Keratinocyte (primary cell): Measurements from ENCODE around the gene FRMPD4. TPM values are rescaled to one million over a fixed set of nuclear protein-coding genes. Genes with fewer than 3 reads are reported as not detected.

Experiments used
- DNase-seq: peaks from one replicate; pipeline ENCODE4 v3.0.0-alpha.2; 2011; ENCODE audit warnings: low read depth, missing footprints, low spot score
- FAIRE-seq: peaks from 2 replicates; lab custom pipeline; 2011; peaks lifted over from hg19 to GRCh38; lab: Jason Lieb, UNC
- H2AFZ ChIP-seq: 2 replicates; pipeline ENCODE4 v1.6.0; 2012; ENCODE audit warnings: low read length, control low read depth, inconsistent platforms; ENCODE audit not compliant: control insufficient read depth
- H3K27ac ChIP-seq: 2 replicates; pipeline ENCODE4 v1.5.1; 2011; ENCODE audit warnings: low read length; ENCODE audit not compliant: control insufficient read depth, insufficient read depth
- H3K27me3 ChIP-seq: 3 replicates; pipeline ENCODE4 v1.6.0; 2011; ENCODE audit warnings: low read length; ENCODE audit not compliant: control insufficient read depth, insufficient read depth; ENCODE audit errors: extremely low read depth
- H3K36me3 ChIP-seq, 2 experiments: 2 replicates in 1 of 2; 3 replicates in 1 of 2; pipeline ENCODE4 v1.5.1; 2011; ENCODE audit warnings: low read length in 2 of 2, mild to moderate bottlenecking in 1 of 2; ENCODE audit not compliant: control insufficient read depth in 2 of 2, insufficient read depth in 2 of 2; ENCODE audit errors: extremely low read depth in 1 of 2
- H3K4me1 ChIP-seq: 3 replicates; pipeline ENCODE4 v1.5.1; 2011; ENCODE audit warnings: low read length; ENCODE audit not compliant: control insufficient read depth, insufficient read depth; ENCODE audit errors: extremely low read depth
- H3K4me2 ChIP-seq: 3 replicates; pipeline ENCODE4 v1.6.0; 2011; ENCODE audit warnings: low read depth, low read length; ENCODE audit not compliant: control insufficient read depth, insufficient read depth; ENCODE audit errors: extremely low read depth
- H3K4me3 ChIP-seq, 3 experiments: fragments of 200-600 bp in 1 of 3; sonication (generic) in 1 of 3; 2 replicates in 2 of 3; 3 replicates in 1 of 3; pipeline ENCODE4 v1.5.1; 2011 to 2016; ENCODE audit warnings: low read length in 3 of 3, mild to moderate bottlenecking in 3 of 3, control low read depth in 2 of 3, inconsistent platforms in 1 of 3, low read depth in 1 of 3, mixed read lengths in 1 of 3, mixed run types in 1 of 3, moderate library complexity in 1 of 3; ENCODE audit not compliant: control insufficient read depth in 2 of 3, insufficient read depth in 2 of 3; ENCODE audit errors: extremely low read depth in 1 of 3
- H3K79me2 ChIP-seq: 2 replicates; pipeline ENCODE4 v1.6.0; 2012; ENCODE audit warnings: low read length; ENCODE audit not compliant: control insufficient read depth, insufficient read depth
- H3K9ac ChIP-seq: 3 replicates; pipeline ENCODE4 v1.6.0; 2011; ENCODE audit warnings: low read length; ENCODE audit not compliant: control insufficient read depth, insufficient read depth; ENCODE audit errors: extremely low read depth
- H3K9me1 ChIP-seq: 3 replicates; pipeline ENCODE4 v1.6.0; 2011; ENCODE audit warnings: low read length; ENCODE audit not compliant: control insufficient read depth, insufficient read depth; ENCODE audit errors: extremely low read depth
- H3K9me3 ChIP-seq: 2 replicates; pipeline ENCODE4 v1.5.1; 2012; ENCODE audit warnings: low read depth, low read length; ENCODE audit not compliant: control insufficient read depth
- H4K20me1 ChIP-seq: 3 replicates; pipeline ENCODE4 v1.6.0; 2011; ENCODE audit warnings: low read length; ENCODE audit not compliant: control insufficient read depth, insufficient read depth; ENCODE audit errors: extremely low read depth
- CTCF ChIP-seq, 3 experiments: IDR thresholded peaks in 1 of 3; conservative IDR thresholded peaks in 1 of 3; optimal IDR thresholded peaks in 1 of 3; 2 replicates in 2 of 3; 3 replicates in 1 of 3; pipeline versions ENCODE3 to v1.5.1; 2011; ENCODE audit warnings: low read length in 3 of 3, mild to moderate bottlenecking in 3 of 3, moderate library complexity in 2 of 3, control low read depth in 1 of 3, inconsistent platforms in 1 of 3; ENCODE audit not compliant: insufficient read depth in 2 of 3; ENCODE audit errors: extremely low read depth in 1 of 3
- EZH2 ChIP-seq: IDR thresholded peaks from one replicate; pipeline ENCODE4 v1.6.1; 2012; ENCODE audit warnings: inconsistent platforms, mild to moderate bottlenecking, low read length, moderate library complexity
- dilution Hi-C: fragments of 300-500 bp; cut with MboI; formaldehyde crosslinking; loops from one replicate; pipeline ENCODE4 v1.7.0; 2020; ENCODE audit warnings: low sequenced_read_pairs; ENCODE audit not compliant: extremely low pct_ligation_motif_present
- polyA plus RNA-seq, 5 experiments: library from polyadenylated mRNA; depleted of rRNA in 3 of 5; stranded (reverse) in 3 of 5; stranded (forward) in 1 of 5; unstranded in 1 of 5; fragments of >200 nt; gene quantifications; 1 replicate in 1 of 5; 2 replicates in 3 of 5; 3 replicates in 1 of 5; pipeline versions ENCODE4 v1.2.1 to v1.2.3, GENCODE V29; 2011 to 2012; ENCODE audit warnings: missing spikeins in 2 of 5, low read depth in 1 of 5, low replicate concordance in 1 of 5

The FRMPD4 gene
- polyA plus RNA-seq, 1 donor (not counting 4 experiments of a cell fraction or from before 2014, with no cell fraction given): 0.05 TPM

GRCh38 chrX:12657433-12657832, 519.2 kb downstream of the FRMPD4 start:
- FAIRE-seq: no peak

GRCh38 chrX:12657881-12658280, 519.6 kb downstream of the FRMPD4 start:
- H3K4me1 ChIP-seq: no peaks in the 10 kb centered on the region
- no peaks in the 10 kb centered on the region for H3K79me2 ChIP-seq
- H3K4me3 ChIP-seq: no peak overlapping the region
- dilution Hi-C loops: no loop called here
- H3K9ac ChIP-seq: no peak overlapping the region
- H4K20me1 ChIP-seq: no peaks in the 10 kb centered on the region
- no peak overlapping the region for H3K27ac ChIP-seq
- no peak for DNase-seq
- no peaks in the 10 kb centered on the region for H3K36me3 ChIP-seq
- no peak overlapping the region for H3K4me2 ChIP-seq
- no peak for FAIRE-seq
- H3K9me1 ChIP-seq: no peaks in the 10 kb centered on the region
- H3K9me3 ChIP-seq: no peaks in the 10 kb centered on the region
- no peaks in the 10 kb centered on the region for H3K27me3 ChIP-seq
- H2AFZ ChIP-seq: no peak overlapping the region
- TF ChIP-seq EZH2 (no peak), CTCF (optimal IDR thresholded peaks at IDR 0.05 in 1 of 3, IDR thresholded peaks at IDR 0.05 in 1 of 3, conservative IDR thresholded peaks at IDR 0.05 in 1 of 3; ENCODE audit: extremely low read depth in 1 of 3, insufficient read depth in 2 of 3, low read length in 3 of 3) (no peak)

More at GRCh38 chrX:12657433-12657832, 519.2 kb downstream of the FRMPD4 start:
- no peaks in the 10 kb centered on the region for H4K20me1 ChIP-seq
- H3K4me3 ChIP-seq: no peak overlapping the region
- H3K27ac ChIP-seq: no peak overlapping the region
- no peak overlapping the region for H3K9ac ChIP-seq
- no peak for DNase-seq
- no peak overlapping the region for H2AFZ ChIP-seq
- no peaks in the 10 kb centered on the region for H3K36me3 ChIP-seq
- H3K4me2 ChIP-seq: no peak overlapping the region
- no peaks in the 10 kb centered on the region for H3K9me3 ChIP-seq
- no peaks in the 10 kb centered on the region for H3K4me1 ChIP-seq
- no peaks in the 10 kb centered on the region for H3K27me3 ChIP-seq
- no peak for TF ChIP-seq EZH2
- TF ChIP-seq CTCF (optimal IDR thresholded peaks at IDR 0.05 in 1 of 3, IDR thresholded peaks at IDR 0.05 in 1 of 3, conservative IDR thresholded peaks at IDR 0.05 in 1 of 3; ENCODE audit: extremely low read depth in 1 of 3, insufficient read depth in 2 of 3, low read length in 3 of 3): no peak
- H3K79me2 ChIP-seq: no peaks in the 10 kb centered on the region
- dilution Hi-C loops: no loop called here
- no peaks in the 10 kb centered on the region for H3K9me1 ChIP-seq
